ENCODE data around the gene CBX6.
A peak's percentile ranks its signal among the peaks of the same experiment; 100 is the strongest.
"Not testable (repeated sequence)": the region's sequence is repeated elsewhere in the genome, so short reads cannot be mapped to it uniquely, and the experiment has no call there.

CBX6 gene

GRCh38 chr22:38872172-38872830 is at the start of gene CBX6:
TSS of gene CBX6 (minus strand) at chr22:38872216. CDS start at chr22:38872190, 26 bp downstream.
- intact Hi-C loops (cut with DNase I): loop anchor here (10.0 kb wide), 2 partner anchors 52 to 132 kb away; no protein-coding TSS in a partner anchor
- DNase-seq: peak; percentile 89 to 99 (median 97)

GRCh38 chr22:38921806-38922205 is 49.8 kb upstream of the CBX6 start:
- DNase-seq: no peak
- intact Hi-C loops (cut with DNase I): loop anchor here (10.0 kb wide), 1 partner anchor 47 kb away; the partner anchor contains the start of gene CBX6

- intact Hi-C loops (cut with DNase I): loop anchor here (10.0 kb wide), 1 partner anchor 46 kb away; the partner anchor contains the start of gene CBX6
- no peak for DNase-seq
Observed at GRCh38 chr22:38921120-38921519, 49.1 kb upstream of the CBX6 start.

GRCh38 chr22:38919631-38920190 is 47.7 kb upstream of the CBX6 start:
- intact Hi-C loops (cut with DNase I): loop anchor here (10.0 kb wide), 1 partner anchor 45 kb away; the partner anchor contains the start of gene CBX6
- no peak for DNase-seq

- no peak for DNase-seq
- intact Hi-C loops (cut with DNase I): no loop called here
Observed at GRCh38 chr22:38911434-38911833, 39.4 kb upstream of the CBX6 start.

- DNase-seq: no peak
- intact Hi-C loops (cut with DNase I): no loop called here
Observed at GRCh38 chr22:38907767-38908166, 35.8 kb upstream of the CBX6 start.

GRCh38 chr22:38906052-38906451 is 34.0 kb upstream of the CBX6 start:
- DNase-seq: no peak
- intact Hi-C loops (cut with DNase I): no loop called here

GRCh38 chr22:38904052-38904617 is 32.1 kb upstream of the CBX6 start:
- DNase-seq; intact Hi-C loops (cut with DNase I): not testable (repeated sequence)

- DNase-seq: no peak
- intact Hi-C loops (cut with DNase I): no loop called here
Observed at GRCh38 chr22:38901111-38901641, 29.2 kb upstream of the CBX6 start.

GRCh38 chr22:38900677-38901076 is 28.7 kb upstream of the CBX6 start:
- intact Hi-C loops (cut with DNase I): no loop called here

GRCh38 chr22:38891256-38891655 is 19.2 kb upstream of the CBX6 start:
- no peak for DNase-seq
- intact Hi-C loops (cut with DNase I): no loop called here

More at GRCh38 chr22:38900677-38901076, 28.7 kb upstream of the CBX6 start:
- DNase-seq: no peak

- intact Hi-C loops (cut with DNase I): no loop called here
- no peak for DNase-seq
Observed at GRCh38 chr22:38890377-38890776, 18.4 kb upstream of the CBX6 start.

GRCh38 chr22:38886333-38886732 is 14.3 kb upstream of the CBX6 start:
- DNase-seq: no peak
- intact Hi-C loops (cut with DNase I): no loop called here

GRCh38 chr22:38882972-38883622 is 11.1 kb upstream of the CBX6 start:
- intact Hi-C loops (cut with DNase I): no loop called here
- DNase-seq: no peak

- peak in 22 of 42 donors; percentile 18 to 80 (median 53) for DNase-seq
- intact Hi-C loops (cut with DNase I): no loop called here
Observed at GRCh38 chr22:38881997-38882879, 10.2 kb upstream of the CBX6 start.

- peak in 13 of 42 donors; percentile 21 to 77 (median 53) for DNase-seq
- intact Hi-C loops (cut with DNase I): no loop called here
Observed at GRCh38 chr22:38881464-38881871, 9.5 kb upstream of the CBX6 start.

GRCh38 chr22:38879961-38880360 is 7.9 kb upstream of the CBX6 start:
- intact Hi-C loops (cut with DNase I): loop anchor here (10.0 kb wide), 2 partner anchors 45 to 125 kb away; no protein-coding TSS in a partner anchor

GRCh38 chr22:38879108-38879729 is 7.2 kb upstream of the CBX6 start:
- DNase-seq: peak in 1 of 42 donors; percentile 31
- intact Hi-C loops (cut with DNase I): loop anchor here (10.0 kb wide), 2 partner anchors 46 to 126 kb away; no protein-coding TSS in a partner anchor

More at GRCh38 chr22:38879961-38880360, 7.9 kb upstream of the CBX6 start:
- no peak for DNase-seq
